HAP-1 (cell line): ENCODE results near the gene FCHO1.

Experiments used
- DNase-seq, 2 experiments: peaks; one replicate each; pipeline ENCODE4 v3.0.0-alpha.2; 2016 to 2020; ENCODE audit warnings: low spot score in 2 of 2
- H3K27me3 ChIP-seq: fragments of 250-450 bp; sonication (Bioruptor Pico); 2 replicates; pipeline ENCODE4 v1.5.1; 2020; ENCODE audit warnings: low read depth, mild to moderate bottlenecking, moderate library complexity
- H3K36me3 ChIP-seq: fragments of 250-450 bp; sonication (Bioruptor Pico); replicated peaks from 2 replicates; pipeline ENCODE4 v1.5.1; 2020; ENCODE audit warnings: mild to moderate bottlenecking
- H3K4me1 ChIP-seq: fragments of 250-450 bp; sonication (Bioruptor Pico); 2 replicates; pipeline ENCODE4 v1.5.1; 2020; ENCODE audit warnings: mild to moderate bottlenecking
- H3K4me3 ChIP-seq: fragments of 250-450 bp; sonication (Bioruptor Pico); 2 replicates; pipeline ENCODE4 v1.5.1; 2020; ENCODE audit warnings: mild to moderate bottlenecking, moderate library complexity
- H3K9me3 ChIP-seq: fragments of 250-450 bp; sonication (Bioruptor Pico); 2 replicates; pipeline ENCODE4 v1.5.1; 2020; ENCODE audit warnings: mild to moderate bottlenecking, moderate library complexity
- in situ Hi-C: fragments of 300-500 bp; cut with MboI; formaldehyde crosslinking; loops from 3 replicates; pipeline ENCODE4 v1.14.3; 2020; ENCODE audit warnings: low sequenced_read_pairs, inconsistent platforms, mixed read lengths

Gene FCHO1

GRCh38 chr19:17747205-17748098 lies 3.8 kb upstream of the FCHO1 start:
- peak; percentile 95 to 96 for DNase-seq
- H3K4me3 ChIP-seq = peak overlapping the region; percentile 57
- H3K27me3 ChIP-seq = no peaks in the 10 kb centered on the region
- no peaks in the 10 kb centered on the region for H3K36me3 ChIP-seq
- H3K4me1 ChIP-seq = no peaks in the 10 kb centered on the region; the same call in 1 of the 2 replicates
- H3K9me3 ChIP-seq = no peaks in the 10 kb centered on the region
- in situ Hi-C loops = no loop called here

GRCh38 chr19:17748884-17749638 lies 2.2 kb upstream of the FCHO1 start:
- DNase-seq = no peak
- Histone ChIP-seq H3K4me1 (no peaks in the 10 kb centered on the region), H3K4me3 (no peak overlapping the region; the same call in 1 of the 2 replicates), H3K36me3 (no peaks in the 10 kb centered on the region), H3K9me3 (no peaks in the 10 kb centered on the region), H3K27me3 (no peaks in the 10 kb centered on the region)
- in situ Hi-C loops = no loop called here

GRCh38 chr19:17749912-17750317 lies 1.4 kb upstream of the FCHO1 start:
- Histone ChIP-seq H3K27me3 (no peaks in the 10 kb centered on the region), H3K4me3 (no peak overlapping the region), H3K9me3 (no peaks in the 10 kb centered on the region), H3K36me3 (no peaks in the 10 kb centered on the region), H3K4me1 (no peaks in the 10 kb centered on the region)
- DNase-seq = no peak
- in situ Hi-C loops = no loop called here

GRCh38 chr19:17751912-17752273 lies 616 bp downstream of the FCHO1 start:
- no peaks in the 10 kb centered on the region for H3K4me1 ChIP-seq
- H3K36me3 ChIP-seq = no peaks in the 10 kb centered on the region
- in situ Hi-C loops = no loop called here
- no peak overlapping the region for H3K4me3 ChIP-seq
- H3K27me3 ChIP-seq = no peaks in the 10 kb centered on the region
- H3K9me3 ChIP-seq = no peaks in the 10 kb centered on the region
- DNase-seq = no peak

GRCh38 chr19:17752865-17753639 lies 1.8 kb downstream of the FCHO1 start:
- Histone ChIP-seq H3K36me3 (no peaks in the 10 kb centered on the region), H3K27me3 (no peaks in the 10 kb centered on the region), H3K9me3 (no peaks in the 10 kb centered on the region), H3K4me1 (no peaks in the 10 kb centered on the region), H3K4me3 (no peak overlapping the region)
- in situ Hi-C loops = no loop called here
- DNase-seq = no peak

GRCh38 chr19:17753976-17754375 lies 2.7 kb downstream of the FCHO1 start:
- no peak overlapping the region for H3K4me3 ChIP-seq
- in situ Hi-C loops = no loop called here
- H3K4me1 ChIP-seq = no peaks in the 10 kb centered on the region
- H3K27me3 ChIP-seq = no peaks in the 10 kb centered on the region
- no peaks in the 10 kb centered on the region for H3K36me3 ChIP-seq
- H3K9me3 ChIP-seq = no peaks in the 10 kb centered on the region
- DNase-seq = no peak

GRCh38 chr19:17754634-17755442 lies 3.6 kb downstream of the FCHO1 start:
- no peaks in the 10 kb centered on the region for H3K9me3 ChIP-seq
- H3K4me3 ChIP-seq = no peak overlapping the region
- no peaks in the 10 kb centered on the region for H3K27me3 ChIP-seq
- in situ Hi-C loops = no loop called here
- H3K36me3 ChIP-seq = no peaks in the 10 kb centered on the region
- DNase-seq = no peak
- no peaks in the 10 kb centered on the region for H3K4me1 ChIP-seq

GRCh38 chr19:17755443-17755890 lies 4.2 kb downstream of the FCHO1 start:
- no peaks in the 10 kb centered on the region for H3K27me3 ChIP-seq
- in situ Hi-C loops = no loop called here
- DNase-seq = no peak
- no peaks in the 10 kb centered on the region for H3K4me1 ChIP-seq
- H3K36me3 ChIP-seq = no peaks in the 10 kb centered on the region
- no peaks in the 10 kb centered on the region for H3K9me3 ChIP-seq
- H3K4me3 ChIP-seq = no peak overlapping the region

- no peaks in the 10 kb centered on the region for H3K27me3 ChIP-seq
- H3K9me3 ChIP-seq = no peaks in the 10 kb centered on the region
- DNase-seq = peak; percentile 15 to 68
- no peaks in the 10 kb centered on the region for H3K36me3 ChIP-seq
- H3K4me1 ChIP-seq = no peaks in the 10 kb centered on the region
- in situ Hi-C loops = no loop called here
- no peak overlapping the region for H3K4me3 ChIP-seq
Measured at GRCh38 chr19:17755977-17756670, 4.8 kb downstream of the FCHO1 start.

GRCh38 chr19:17757125-17757524 lies 5.8 kb downstream of the FCHO1 start:
- peaks cover 3% of the 10 kb centered on the region; the same call in 1 of the 2 replicates for H3K4me1 ChIP-seq
- H3K4me3 ChIP-seq = no peak overlapping the region
- no peak for DNase-seq
- H3K9me3 ChIP-seq = no peaks in the 10 kb centered on the region
- no peaks in the 10 kb centered on the region for H3K27me3 ChIP-seq
- in situ Hi-C loops = no loop called here
- no peaks in the 10 kb centered on the region for H3K36me3 ChIP-seq

GRCh38 chr19:17758515-17758914 lies 7.2 kb downstream of the FCHO1 start:
- peaks cover 3% of the 10 kb centered on the region; the same call in 1 of the 2 replicates for H3K4me1 ChIP-seq
- no peaks in the 10 kb centered on the region for H3K27me3 ChIP-seq
- no peak overlapping the region for H3K4me3 ChIP-seq
- no peaks in the 10 kb centered on the region for H3K9me3 ChIP-seq
- no peaks in the 10 kb centered on the region for H3K36me3 ChIP-seq
- in situ Hi-C loops = no loop called here
- no peak for DNase-seq

GRCh38 chr19:17761148-17761547 lies 9.9 kb downstream of the FCHO1 start:
- no peak for DNase-seq
- Histone ChIP-seq H3K9me3 (no peaks in the 10 kb centered on the region), H3K4me3 (no peak overlapping the region), H3K4me1 (peaks cover 3% of the 10 kb centered on the region; the same call in 1 of the 2 replicates), H3K27me3 (no peaks in the 10 kb centered on the region), H3K36me3 (no peaks in the 10 kb centered on the region)
- in situ Hi-C loops = no loop called here
